Tibial nerve (tissue), 4 donors: ENCODE data around the gene ISM1. TPM values are rescaled to one million over a fixed set of nuclear protein-coding genes. Genes with fewer than 3 reads are reported as not detected.
A peak's percentile ranks its signal among the peaks of the same experiment; 100 is the strongest.

Experiments
- DNase-seq, 2 donors: peaks; one replicate each; pipeline ENCODE4 v3.0.0-alpha.2; 2019; ENCODE audit warnings: low spot score in 2 of 2
- H3K27ac ChIP-seq, 4 donors: fragments of 200-600 bp; sonication (generic) in 3 of 4; one replicate each; pipeline ENCODE4 v1.5.1; 2017 to 2019; ENCODE audit warnings: mild to moderate bottlenecking in 1 of 4
- H3K27me3 ChIP-seq, 2 donors: fragments of 200-600 bp; sonication (generic) in 1 of 2; one replicate each; pipeline versions ENCODE4 v1.5.1 to v1.6.0; 2017 to 2019
- H3K36me3 ChIP-seq, 3 donors: fragments of 200-600 bp; sonication (generic); one replicate each; pipeline ENCODE4 v1.5.1; 2018 to 2019
- H3K4me1 ChIP-seq, 4 donors: fragments of 200-600 bp; sonication (generic) in 3 of 4; one replicate each; pipeline ENCODE4 v1.5.1; 2017 to 2019
- H3K4me3 ChIP-seq, 4 donors: fragments of 200-600 bp; sonication (generic) in 3 of 4; one replicate each; pipeline ENCODE4 v1.5.1; 2017 to 2019; ENCODE audit warnings: mild to moderate bottlenecking in 1 of 4, moderate library complexity in 1 of 4
- H3K9me3 ChIP-seq, 4 donors: fragments of 200-600 bp; sonication (generic) in 3 of 4; one replicate each; pipeline ENCODE4 v1.5.1; 2017 to 2019
- EP300 ChIP-seq, 2 donors: sonication (generic); formaldehyde crosslinking; IDR thresholded peaks; one replicate each; pipeline ENCODE4 v1.6.1; 2017; ENCODE audit warnings: antibody characterized with exemption in 2 of 2, mild to moderate bottlenecking in 1 of 2
- POLR2A ChIP-seq, 2 donors: fragments of 450-650 bp; IDR thresholded peaks; one replicate each; pipeline ENCODE4 v1.6.1; 2017; ENCODE audit warnings: antibody characterized with exemption in 2 of 2, mild to moderate bottlenecking in 2 of 2, moderate library complexity in 2 of 2
- WGBS, 2 donors: methylation state at CpG; one replicate each; pipeline ENCODE4 v1.1.5; 2018; 5-methylcytosine and 5-hydroxymethylcytosine counted together
- total RNA-seq, 4 donors: library from RNA; depleted of rRNA; stranded (reverse); fragments of >200 nt; gene quantifications; one replicate each; pipeline ENCODE4 v1.1.0, GENCODE V29; 2016
- TF ChIP-seq, protein P1 (sequence below), 5 experiments: fragments of 200-600 bp in 3 of 5; fragments of 450-650 bp in 2 of 5; sonication (generic) in 3 of 5; IDR thresholded peaks; one replicate each; pipeline ENCODE4 v1.5.1; 2016 to 2019; ENCODE audit warnings: antibody characterized with exemption in 5 of 5, mild to moderate bottlenecking in 3 of 5, moderate library complexity in 2 of 5

The ISM1 gene
- total RNA-seq, 4 donors from 2014 or later, result 19.3 to 47.3 (median 24.7) TPM

- H3K9me3 ChIP-seq, result no peaks in the 10 kb centered on the region
- no peaks in the 10 kb centered on the region for H3K36me3 ChIP-seq
- no peak overlapping the region for H3K4me3 ChIP-seq
- no peaks in the 10 kb centered on the region for H3K4me1 ChIP-seq
- TF ChIP-seq, protein P1, sequence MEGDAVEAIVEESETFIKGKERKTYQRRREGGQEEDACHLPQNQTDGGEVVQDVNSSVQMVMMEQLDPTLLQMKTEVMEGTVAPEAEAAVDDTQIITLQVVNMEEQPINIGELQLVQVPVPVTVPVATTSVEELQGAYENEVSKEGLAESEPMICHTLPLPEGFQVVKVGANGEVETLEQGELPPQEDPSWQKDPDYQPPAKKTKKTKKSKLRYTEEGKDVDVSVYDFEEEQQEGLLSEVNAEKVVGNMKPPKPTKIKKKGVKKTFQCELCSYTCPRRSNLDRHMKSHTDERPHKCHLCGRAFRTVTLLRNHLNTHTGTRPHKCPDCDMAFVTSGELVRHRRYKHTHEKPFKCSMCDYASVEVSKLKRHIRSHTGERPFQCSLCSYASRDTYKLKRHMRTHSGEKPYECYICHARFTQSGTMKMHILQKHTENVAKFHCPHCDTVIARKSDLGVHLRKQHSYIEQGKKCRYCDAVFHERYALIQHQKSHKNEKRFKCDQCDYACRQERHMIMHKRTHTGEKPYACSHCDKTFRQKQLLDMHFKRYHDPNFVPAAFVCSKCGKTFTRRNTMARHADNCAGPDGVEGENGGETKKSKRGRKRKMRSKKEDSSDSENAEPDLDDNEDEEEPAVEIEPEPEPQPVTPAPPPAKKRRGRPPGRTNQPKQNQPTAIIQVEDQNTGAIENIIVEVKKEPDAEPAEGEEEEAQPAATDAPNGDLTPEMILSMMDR (IDR thresholded peaks at IDR 0.05), result no peak
- TF ChIP-seq POLR2A (IDR thresholded peaks at IDR 0.05), result no peak
- no peak for TF ChIP-seq EP300 (IDR thresholded peaks at IDR 0.05)
- DNase-seq, result no peak
- no peak overlapping the region for H3K27ac ChIP-seq
- WGBS, 2 donors, result 92 to 93% methylated on average over 2 of the region's 2 CpGs
- no peaks in the 10 kb centered on the region for H3K27me3 ChIP-seq
Measured at GRCh38 chr20:13338097-13338661, 117.1 kb downstream of the ISM1 start.

DNA sequence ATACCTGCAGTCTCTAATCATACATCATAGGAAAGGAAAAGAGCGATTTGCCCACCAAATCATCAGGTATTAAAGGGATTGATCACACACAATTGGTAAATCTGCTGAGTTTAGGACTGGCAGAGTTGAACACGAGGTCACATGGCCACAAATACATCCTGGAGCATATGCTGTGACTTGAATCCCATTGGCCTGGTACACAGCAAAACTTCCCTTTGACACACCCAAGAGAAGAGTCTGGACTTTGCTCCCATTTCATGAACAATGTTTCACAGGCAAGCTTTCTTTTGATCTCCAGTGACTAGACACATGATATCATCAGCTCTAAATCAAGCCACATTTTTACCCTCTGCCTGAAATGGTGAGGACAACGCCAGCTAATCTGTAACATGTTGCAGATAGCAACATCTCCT, 117.9 kb downstream of the ISM1 start:
- H3K27me3 ChIP-seq, result no peaks in the 10 kb centered on the region
- no peaks in the 10 kb centered on the region for H3K9me3 ChIP-seq
- WGBS, 2 donors, result 84 to 87% methylated on average over 3 of the region's 3 CpGs
- no peaks in the 10 kb centered on the region for H3K4me1 ChIP-seq
- TF ChIP-seq EP300 (IDR thresholded peaks at IDR 0.05) (no peak), POLR2A (IDR thresholded peaks at IDR 0.05) (no peak)
- TF ChIP-seq, protein P1 (IDR thresholded peaks at IDR 0.05), result no peak
- DNase-seq, result no peak
- no peak overlapping the region for H3K4me3 ChIP-seq
- H3K27ac ChIP-seq, result no peak overlapping the region
- no peaks in the 10 kb centered on the region for H3K36me3 ChIP-seq

- no peak overlapping the region for H3K27ac ChIP-seq
- no peaks in the 10 kb centered on the region for H3K36me3 ChIP-seq
- TF ChIP-seq EP300 (IDR thresholded peaks at IDR 0.05) (no peak), POLR2A (IDR thresholded peaks at IDR 0.05) (no peak)
- TF ChIP-seq, protein P1 (IDR thresholded peaks at IDR 0.05), result no peak
- no peaks in the 10 kb centered on the region for H3K4me1 ChIP-seq
- no peaks in the 10 kb centered on the region for H3K9me3 ChIP-seq
- no peaks in the 10 kb centered on the region for H3K27me3 ChIP-seq
- no peak for DNase-seq
- WGBS, 2 donors, result 56 to 89% methylated on average over 2 of the region's 2 CpGs
- H3K4me3 ChIP-seq, result no peak overlapping the region
Measured at GRCh38 chr20:13340088-13340487, 119.0 kb downstream of the ISM1 start.

DNA sequence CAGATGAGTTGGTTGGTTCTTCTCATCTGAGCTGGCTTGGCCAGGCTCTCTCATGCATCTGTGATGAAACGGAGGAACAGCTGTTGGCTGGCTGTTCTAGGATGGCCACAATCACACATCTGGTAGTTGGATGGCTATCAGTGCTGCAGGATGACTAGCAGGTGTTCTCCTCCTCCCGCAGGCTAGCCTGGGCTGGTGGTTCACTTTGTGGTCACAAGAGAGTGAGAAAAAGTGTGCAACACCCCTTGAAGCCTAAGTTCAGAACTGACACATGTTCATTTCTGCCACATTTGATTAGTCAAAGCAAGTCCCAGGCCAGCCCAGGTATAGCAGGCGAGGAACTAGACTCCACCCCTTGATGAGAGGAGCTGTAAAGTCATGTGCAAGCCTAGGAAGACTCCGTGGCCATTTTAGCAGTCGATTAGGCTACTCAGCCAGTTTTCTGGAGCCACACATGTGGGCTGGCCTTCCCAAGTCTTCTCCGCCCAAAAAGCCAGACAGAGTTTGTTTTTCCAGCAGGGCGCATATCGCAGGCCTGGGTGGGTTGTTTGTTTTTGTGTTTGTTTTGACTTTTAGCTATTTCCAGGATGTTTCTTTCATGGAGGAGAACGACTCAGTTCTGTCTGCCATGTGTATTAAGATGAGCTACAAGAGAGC, 120.8 kb downstream of the ISM1 start:
- DNase-seq, result no peak
- H3K27me3 ChIP-seq, result no peaks in the 10 kb centered on the region
- no peak overlapping the region for H3K27ac ChIP-seq
- TF ChIP-seq POLR2A (IDR thresholded peaks at IDR 0.05), result no peak
- TF ChIP-seq, protein P1 (IDR thresholded peaks at IDR 0.05), result no peak
- no peak for TF ChIP-seq EP300 (IDR thresholded peaks at IDR 0.05)
- no peaks in the 10 kb centered on the region for H3K4me1 ChIP-seq
- H3K9me3 ChIP-seq, result no peaks in the 10 kb centered on the region
- 78 to 89% methylated on average over 9 of the region's 9 CpGs for WGBS, 2 donors
- H3K36me3 ChIP-seq, result no peaks in the 10 kb centered on the region
- H3K4me3 ChIP-seq, result no peak overlapping the region

DNA sequence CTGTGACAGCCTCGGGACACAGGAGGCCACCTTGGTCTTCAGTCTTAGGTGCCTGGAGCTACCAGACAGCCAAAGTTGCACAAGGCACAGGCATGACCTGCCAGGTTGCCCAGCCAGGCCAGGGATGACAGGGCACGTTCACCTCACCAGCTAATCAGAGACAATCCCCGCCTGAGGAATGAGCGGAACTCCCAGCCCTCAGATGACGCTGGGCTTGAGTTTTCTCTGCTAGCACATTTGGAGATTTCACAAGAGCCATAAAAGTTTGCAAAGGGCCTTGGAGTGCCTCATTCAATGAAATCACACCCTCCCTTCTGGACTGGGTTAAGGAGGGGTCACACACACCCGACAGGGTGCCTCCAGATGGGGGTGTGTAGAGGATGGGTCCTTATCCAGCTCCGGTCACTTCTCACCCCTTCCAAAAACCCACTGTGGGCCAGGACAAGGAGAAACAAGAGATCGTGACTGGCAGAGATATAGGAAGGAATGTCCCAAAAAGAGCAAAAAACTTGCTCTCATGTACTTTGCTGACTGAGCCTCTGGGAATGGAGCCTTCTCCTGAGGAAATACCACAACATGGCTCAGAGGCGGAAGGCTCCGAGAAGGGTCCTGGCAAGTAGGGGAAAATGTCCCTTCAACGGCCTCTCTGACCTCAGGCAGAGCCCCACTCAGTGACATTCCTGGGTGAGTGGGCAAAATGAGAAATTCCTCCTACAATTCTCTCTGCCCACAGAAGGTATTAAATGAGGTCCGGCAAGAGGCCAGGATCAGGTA, 121.6 kb downstream of the ISM1 start:
- 72 to 74% methylated on average over 12 of the region's 12 CpGs for WGBS, 2 donors
- DNase-seq, result no peak
- H3K9me3 ChIP-seq, result no peaks in the 10 kb centered on the region
- no peaks in the 10 kb centered on the region for H3K36me3 ChIP-seq
- no peaks in the 10 kb centered on the region for H3K4me1 ChIP-seq
- TF ChIP-seq, protein P1 (IDR thresholded peaks at IDR 0.05), result no peak
- H3K27ac ChIP-seq, result peak overlapping the region in 1 of 4 donors; percentile 17
- H3K27me3 ChIP-seq, result no peaks in the 10 kb centered on the region
- H3K4me3 ChIP-seq, result no peak overlapping the region
